Loucy (cell line): ENCODE measurements around the gene ABCC8.

Source experiments
- H2AFZ ChIP-seq: fragments of 200-600 bp; sonication (generic); 2 replicates; pipeline ENCODE4 v1.6.0; 2016; ENCODE audit warnings: antibody characterized with exemption, mild to moderate bottlenecking, low read length, moderate library complexity
- H3F3A ChIP-seq: fragments of 200-600 bp; 2 replicates; pipeline ENCODE4 v1.6.0; 2016; ENCODE audit warnings: antibody characterized with exemption, low read depth, mild to moderate bottlenecking
- H3K27me3 ChIP-seq: fragments of 200-600 bp; sonication (generic); 2 replicates; pipeline ENCODE4 v1.6.1; 2014; ENCODE audit warnings: low read length, mild to moderate bottlenecking; ENCODE audit not compliant: insufficient read depth, poor library complexity, severe bottlenecking
- H3K36me3 ChIP-seq: fragments of 200-600 bp; sonication (generic); 2 replicates; pipeline ENCODE4 v1.6.1; 2016; ENCODE audit warnings: low read length; ENCODE audit not compliant: insufficient read depth
- H3K4me1 ChIP-seq: fragments of 200-600 bp; sonication (generic); 2 replicates; pipeline ENCODE4 v1.5.1; 2014; ENCODE audit warnings: low read length, mild to moderate bottlenecking; ENCODE audit not compliant: insufficient read depth, poor library complexity, severe bottlenecking
- H3K4me2 ChIP-seq: fragments of 200-600 bp; sonication (generic); 2 replicates; pipeline ENCODE4 v1.6.0; 2014; ENCODE audit warnings: antibody characterized with exemption, low read length, low read depth, mild to moderate bottlenecking; ENCODE audit not compliant: poor library complexity, severe bottlenecking
- H3K4me3 ChIP-seq: fragments of 200-600 bp; sonication (generic); 2 replicates; pipeline ENCODE4 v1.5.1; 2014; ENCODE audit warnings: low read length, mild to moderate bottlenecking, mixed read lengths; ENCODE audit not compliant: poor library complexity, severe bottlenecking
- H3K79me2 ChIP-seq: fragments of 200-600 bp; sonication (generic); 2 replicates; pipeline ENCODE4 v1.6.1; 2014; ENCODE audit warnings: low read length; ENCODE audit not compliant: insufficient read depth
- H3K9ac ChIP-seq: fragments of 200-600 bp; sonication (generic); 2 replicates; pipeline ENCODE4 v1.6.0; 2014; ENCODE audit warnings: mild to moderate bottlenecking, low read depth, low read length, moderate library complexity; ENCODE audit not compliant: poor library complexity, severe bottlenecking
- H3K9me2 ChIP-seq: fragments of 200-600 bp; sonication (generic); replicated peaks from 2 replicates; pipeline ENCODE4 v1.6.1; 2016; ENCODE audit warnings: low read depth, low read length, mixed read lengths
- H3K9me3 ChIP-seq: fragments of 200-600 bp; sonication (generic); 2 replicates; pipeline ENCODE4 v1.6.1; 2014; ENCODE audit warnings: mild to moderate bottlenecking, antibody characterized with exemption, low read length, low read depth; ENCODE audit not compliant: insufficient read depth
- H4K20me1 ChIP-seq: fragments of 200-600 bp; sonication (generic); 2 replicates; pipeline ENCODE4 v1.6.0; 2014; ENCODE audit warnings: antibody characterized with exemption, low read length, mild to moderate bottlenecking; ENCODE audit not compliant: insufficient read depth, poor library complexity, severe bottlenecking
- EZH2phosphoT487 ChIP-seq: fragments of 200-600 bp; IDR thresholded peaks from 2 replicates; pipeline ENCODE4 v1.6.1; 2018; ENCODE audit warnings: antibody characterized with exemption, mild to moderate bottlenecking, moderate library complexity, borderline replicate concordance
- TF ChIP-seq, protein P1 (sequence below): fragments of 200-600 bp; sonication (generic); conservative IDR thresholded peaks from 2 replicates; pipeline ENCODE4 v1.5.1; 2014; ENCODE audit warnings: mild to moderate bottlenecking, antibody characterized with exemption, low read length

Gene ABCC8

DNA sequence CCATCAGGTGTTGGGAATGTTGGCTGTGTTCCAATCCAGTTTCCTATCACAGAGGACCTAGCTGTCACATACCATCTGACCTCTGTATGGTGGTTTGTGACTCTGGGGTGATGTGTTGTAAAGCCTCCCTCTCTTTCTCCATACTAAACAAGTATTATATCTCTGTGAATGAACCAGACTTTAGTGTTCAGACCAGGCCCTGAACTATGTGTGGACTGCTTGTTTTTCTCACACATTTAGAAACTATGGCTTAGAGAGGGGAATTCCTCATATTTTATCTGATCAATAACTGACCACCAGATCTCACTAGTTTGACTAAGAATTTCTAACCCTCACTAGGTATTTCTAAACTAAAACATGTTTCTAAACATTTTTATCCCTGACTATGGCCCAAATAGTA lies 107.6 kb downstream of the ABCC8 start:
- Histone ChIP-seq H3K27me3 (no peaks in the 10 kb centered on the region), H3K4me1 (no peaks in the 10 kb centered on the region), H3K4me2 (no peak overlapping the region), H3K9me3 (peaks cover 45% of the 10 kb centered on the region), H2AFZ (no peak overlapping the region), H3K79me2 (no peaks in the 10 kb centered on the region), H3K4me3 (no peak overlapping the region), H4K20me1 (no peaks in the 10 kb centered on the region), H3F3A (no peaks in the 10 kb centered on the region), H3K36me3 (peaks cover 22% of the 10 kb centered on the region; the same call in 1 of the 2 replicates), H3K9me2 (no peaks in the 10 kb centered on the region), H3K9ac (no peak overlapping the region)
- TF ChIP-seq EZH2phosphoT487, result no peak
- TF ChIP-seq, protein P1, sequence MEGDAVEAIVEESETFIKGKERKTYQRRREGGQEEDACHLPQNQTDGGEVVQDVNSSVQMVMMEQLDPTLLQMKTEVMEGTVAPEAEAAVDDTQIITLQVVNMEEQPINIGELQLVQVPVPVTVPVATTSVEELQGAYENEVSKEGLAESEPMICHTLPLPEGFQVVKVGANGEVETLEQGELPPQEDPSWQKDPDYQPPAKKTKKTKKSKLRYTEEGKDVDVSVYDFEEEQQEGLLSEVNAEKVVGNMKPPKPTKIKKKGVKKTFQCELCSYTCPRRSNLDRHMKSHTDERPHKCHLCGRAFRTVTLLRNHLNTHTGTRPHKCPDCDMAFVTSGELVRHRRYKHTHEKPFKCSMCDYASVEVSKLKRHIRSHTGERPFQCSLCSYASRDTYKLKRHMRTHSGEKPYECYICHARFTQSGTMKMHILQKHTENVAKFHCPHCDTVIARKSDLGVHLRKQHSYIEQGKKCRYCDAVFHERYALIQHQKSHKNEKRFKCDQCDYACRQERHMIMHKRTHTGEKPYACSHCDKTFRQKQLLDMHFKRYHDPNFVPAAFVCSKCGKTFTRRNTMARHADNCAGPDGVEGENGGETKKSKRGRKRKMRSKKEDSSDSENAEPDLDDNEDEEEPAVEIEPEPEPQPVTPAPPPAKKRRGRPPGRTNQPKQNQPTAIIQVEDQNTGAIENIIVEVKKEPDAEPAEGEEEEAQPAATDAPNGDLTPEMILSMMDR, result no peak

DNA sequence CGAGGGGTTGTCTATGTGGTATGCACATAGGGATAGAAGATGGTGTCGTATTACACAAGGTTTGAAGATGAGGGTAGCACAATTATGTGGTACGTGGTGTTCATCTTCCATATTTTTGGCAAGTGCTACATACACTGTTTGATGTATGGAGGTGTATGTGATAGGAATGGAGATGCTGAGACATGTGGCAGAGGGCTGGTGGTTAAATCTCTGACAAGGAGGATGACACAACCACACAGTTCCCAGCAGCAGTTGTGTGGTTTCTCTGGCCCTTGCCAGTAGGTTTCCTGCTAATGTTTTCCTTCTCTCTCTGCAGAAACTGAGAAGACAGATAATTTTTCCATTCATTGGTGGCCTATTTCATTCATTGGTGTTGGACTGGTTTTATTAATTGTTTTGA lies 108.1 kb downstream of the ABCC8 start:
- no peaks in the 10 kb centered on the region for H4K20me1 ChIP-seq
- no peaks in the 10 kb centered on the region for H3K27me3 ChIP-seq
- no peak overlapping the region for H3K4me3 ChIP-seq
- peaks cover 22% of the 10 kb centered on the region; the same call in 1 of the 2 replicates for H3K36me3 ChIP-seq
- H3K9me2 ChIP-seq, result no peaks in the 10 kb centered on the region
- peaks cover 45% of the 10 kb centered on the region for H3K9me3 ChIP-seq
- no peaks in the 10 kb centered on the region for H3K79me2 ChIP-seq
- no peak overlapping the region for H3K9ac ChIP-seq
- TF ChIP-seq EZH2phosphoT487, result no peak
- TF ChIP-seq, protein P1, result no peak
- H2AFZ ChIP-seq, result no peak overlapping the region
- H3F3A ChIP-seq, result no peaks in the 10 kb centered on the region
- no peaks in the 10 kb centered on the region for H3K4me1 ChIP-seq
- no peak overlapping the region for H3K4me2 ChIP-seq

DNA sequence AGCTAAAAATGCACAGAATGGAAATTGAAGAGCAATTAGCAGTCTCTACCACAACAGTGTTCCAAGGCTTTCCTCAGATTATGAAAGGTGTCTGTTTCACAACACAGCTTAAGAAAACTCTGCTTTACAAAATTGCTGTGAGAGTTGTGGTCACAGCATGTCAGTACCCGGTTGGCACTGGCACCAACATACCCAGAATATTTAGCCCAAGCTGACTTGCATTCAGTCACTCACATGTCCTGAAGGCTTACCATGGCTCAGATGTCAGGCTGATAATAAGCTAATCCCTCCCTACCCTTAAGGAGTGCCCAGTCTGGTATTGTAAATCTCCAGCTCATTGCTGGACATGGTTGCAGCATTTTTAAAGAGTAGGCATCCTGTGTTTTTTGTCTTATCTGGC lies 110.2 kb downstream of the ABCC8 start:
- Histone ChIP-seq H3K79me2 (no peaks in the 10 kb centered on the region), H3K9me2 (no peaks in the 10 kb centered on the region), H2AFZ (no peak overlapping the region), H3F3A (no peaks in the 10 kb centered on the region), H3K9ac (no peak overlapping the region), H3K36me3 (peaks cover 17% of the 10 kb centered on the region; the same call in 1 of the 2 replicates), H4K20me1 (no peaks in the 10 kb centered on the region), H3K4me3 (no peak overlapping the region), H3K9me3 (peaks cover 27% of the 10 kb centered on the region), H3K4me2 (no peak overlapping the region), H3K4me1 (no peaks in the 10 kb centered on the region), H3K27me3 (no peaks in the 10 kb centered on the region)
- TF ChIP-seq, protein P1, result no peak
- TF ChIP-seq EZH2phosphoT487, result no peak
